ENCODE data around the gene CD151.

CD151 gene

GRCh38 chr11:856397-856796 is 23.6 kb downstream of the CD151 start:
- no peaks in the 10 kb centered on the region for H3K9me2 ChIP-seq (ENCODE audit: low read depth, low read length)
- H3K27ac ChIP-seq (ENCODE audit: low read depth, low read length, poor library complexity, severe bottlenecking): no peak overlapping the region
- no peaks in the 10 kb centered on the region for H3K79me2 ChIP-seq (ENCODE audit: insufficient read depth, low read length)
- H3K9me3 ChIP-seq (ENCODE audit: low read length): no peaks in the 10 kb centered on the region
- H3K4me2 ChIP-seq (ENCODE audit: low read length): no peak overlapping the region
- no peaks in the 10 kb centered on the region; the same call in 1 of the 2 replicates for H3K27me3 ChIP-seq (ENCODE audit: insufficient read depth, low read length)
- H3F3A ChIP-seq (ENCODE audit: insufficient read depth, low read length): no peaks in the 10 kb centered on the region
- H3K4me3 ChIP-seq (ENCODE audit: low read depth, low read length, poor library complexity, severe bottlenecking): no peak overlapping the region
- no peak overlapping the region for H3K9ac ChIP-seq (ENCODE audit: low read length)
- H3K4me1 ChIP-seq (ENCODE audit: insufficient read depth, low read length, severe bottlenecking): peaks cover 6% of the 10 kb centered on the region
- no peak overlapping the region for H2AFZ ChIP-seq (ENCODE audit: low read length)
- H4K20me1 ChIP-seq (ENCODE audit: insufficient read depth, low read length): no peaks in the 10 kb centered on the region
- no peaks in the 10 kb centered on the region for H3K36me3 ChIP-seq (ENCODE audit: insufficient read depth, low read length)
- TF ChIP-seq EZH2 (IDR thresholded peaks at IDR 0.05; ENCODE audit: borderline replicate concordance, low read length) (no peak), CTCF (IDR thresholded peaks at IDR 0.05; ENCODE audit: low read length) (no peak)

- H3K9me3 ChIP-seq (ENCODE audit: low read length): no peaks in the 10 kb centered on the region
- H3K9me2 ChIP-seq (ENCODE audit: low read depth, low read length): no peaks in the 10 kb centered on the region
- peaks cover 6% of the 10 kb centered on the region for H3K4me1 ChIP-seq (ENCODE audit: insufficient read depth, low read length, severe bottlenecking)
- H3K9ac ChIP-seq (ENCODE audit: low read length): no peak overlapping the region
- no peak overlapping the region for H3K4me2 ChIP-seq (ENCODE audit: low read length)
- H4K20me1 ChIP-seq (ENCODE audit: insufficient read depth, low read length): no peaks in the 10 kb centered on the region
- no peak overlapping the region for H3K27ac ChIP-seq (ENCODE audit: low read depth, low read length, poor library complexity, severe bottlenecking)
- no peaks in the 10 kb centered on the region for H3K79me2 ChIP-seq (ENCODE audit: insufficient read depth, low read length)
- no peak overlapping the region for H3K4me3 ChIP-seq (ENCODE audit: low read depth, low read length, poor library complexity, severe bottlenecking)
- no peaks in the 10 kb centered on the region for H3F3A ChIP-seq (ENCODE audit: insufficient read depth, low read length)
- no peaks in the 10 kb centered on the region for H3K36me3 ChIP-seq (ENCODE audit: insufficient read depth, low read length)
- H2AFZ ChIP-seq (ENCODE audit: low read length): no peak overlapping the region
- TF ChIP-seq CTCF (IDR thresholded peaks at IDR 0.05; ENCODE audit: low read length) (no peak), EZH2 (IDR thresholded peaks at IDR 0.05; ENCODE audit: borderline replicate concordance, low read length) (no peak)
- H3K27me3 ChIP-seq (ENCODE audit: insufficient read depth, low read length): no peaks in the 10 kb centered on the region
These were observed 25.5 kb downstream of the CD151 start for GRCh38 chr11:858053-858761.

- Histone ChIP-seq H3F3A (ENCODE audit: insufficient read depth, low read length) (no peaks in the 10 kb centered on the region), H3K9me3 (ENCODE audit: low read length) (no peaks in the 10 kb centered on the region), H3K27ac (ENCODE audit: low read depth, low read length, poor library complexity, severe bottlenecking) (no peak overlapping the region), H3K9me2 (ENCODE audit: low read depth, low read length) (no peaks in the 10 kb centered on the region), H2AFZ (ENCODE audit: low read length) (no peak overlapping the region), H3K4me3 (ENCODE audit: low read depth, low read length, poor library complexity, severe bottlenecking) (no peak overlapping the region), H3K27me3 (ENCODE audit: insufficient read depth, low read length) (no peaks in the 10 kb centered on the region), H3K4me1 (ENCODE audit: insufficient read depth, low read length, severe bottlenecking) (peaks cover 6% of the 10 kb centered on the region), H3K79me2 (ENCODE audit: insufficient read depth, low read length) (no peaks in the 10 kb centered on the region), H3K4me2 (ENCODE audit: low read length) (no peak overlapping the region), H3K36me3 (ENCODE audit: insufficient read depth, low read length) (no peaks in the 10 kb centered on the region), H3K9ac (ENCODE audit: low read length) (no peak overlapping the region), H4K20me1 (ENCODE audit: insufficient read depth, low read length) (no peaks in the 10 kb centered on the region)
- no peak for TF ChIP-seq EZH2 (IDR thresholded peaks at IDR 0.05; ENCODE audit: borderline replicate concordance, low read length)
- TF ChIP-seq CTCF (IDR thresholded peaks at IDR 0.05; ENCODE audit: low read length): no peak
These were observed 26.1 kb downstream of the CD151 start for GRCh38 chr11:858762-859339.
